Osteoblast (primary cell): ENCODE data around the gene PRR5. TPM values are rescaled to one million over a fixed set of nuclear protein-coding genes. Genes with fewer than 3 reads are reported as not detected.

Experiments used
- DNase-seq: peaks from one replicate; pipeline ENCODE4 v3.0.0; 2011; ENCODE audit warnings: low spot score, mixed read lengths; ENCODE audit not compliant: insufficient read length; ENCODE audit errors: missing footprints
- H2AFZ ChIP-seq: 2 replicates; pipeline ENCODE4 v1.6.0; 2011; ENCODE audit warnings: mild to moderate bottlenecking, low read length
- H3K27ac ChIP-seq: 2 replicates; pipeline ENCODE4 v1.5.1; 2011; ENCODE audit warnings: mild to moderate bottlenecking, low read depth, low read length, moderate library complexity
- H3K27me3 ChIP-seq: 2 replicates; pipeline ENCODE4 v1.6.0; 2012; ENCODE audit warnings: mild to moderate bottlenecking, control low read depth, inconsistent platforms, low read length, moderate library complexity; ENCODE audit not compliant: insufficient read depth
- H3K36me3 ChIP-seq: 2 replicates; pipeline ENCODE4 v1.5.1; 2011; ENCODE audit warnings: mild to moderate bottlenecking, low read length, control low read depth, moderate library complexity; ENCODE audit not compliant: insufficient read depth
- H3K4me1 ChIP-seq: 2 replicates; pipeline ENCODE4 v1.5.1; 2011; ENCODE audit warnings: mild to moderate bottlenecking, low read length, control low read depth, moderate library complexity; ENCODE audit not compliant: insufficient read depth
- H3K4me2 ChIP-seq: 2 replicates; pipeline ENCODE4 v1.6.0; 2011; ENCODE audit warnings: mild to moderate bottlenecking, low read length; ENCODE audit not compliant: insufficient read depth
- H3K4me3 ChIP-seq: fragments of 200-600 bp; sonication (generic); 3 replicates; pipeline ENCODE4 v1.5.1; 2012; ENCODE audit warnings: mild to moderate bottlenecking, low read length, inconsistent platforms; ENCODE audit not compliant: insufficient read depth
- H3K79me2 ChIP-seq: 2 replicates; pipeline ENCODE4 v1.6.0; 2012; ENCODE audit warnings: mild to moderate bottlenecking, low read length, control low read depth, inconsistent platforms; ENCODE audit not compliant: insufficient read depth
- H3K9me3 ChIP-seq: 2 replicates; pipeline ENCODE4 v1.5.1; 2011; ENCODE audit warnings: low read depth, low read length, control low read depth
- H4K20me1 ChIP-seq: 2 replicates; pipeline ENCODE4 v1.6.0; 2012; ENCODE audit warnings: mild to moderate bottlenecking, low read length, control low read depth; ENCODE audit not compliant: insufficient read depth
- CTCF ChIP-seq: IDR thresholded peaks from 2 replicates; pipeline ENCODE4 v1.5.1; 2011; ENCODE audit warnings: mild to moderate bottlenecking, low read depth, low read length, moderate library complexity; ENCODE audit errors: extremely low read depth
- total RNA-seq: library from RNA; depleted of rRNA; stranded (reverse); fragments of >200 nt; gene quantifications from 2 replicates; pipeline ENCODE4 v1.2.3, GENCODE V29; 2012

PRR5 gene
- total RNA-seq, 1 donor = 14.8 TPM

- Histone ChIP-seq H3K4me2 (no peak overlapping the region), H3K27me3 (peaks cover 4% of the 10 kb centered on the region), H3K4me3 (no peak overlapping the region), H3K9me3 (no peaks in the 10 kb centered on the region), H3K4me1 (peaks cover 11% of the 10 kb centered on the region), H2AFZ (no peak overlapping the region), H3K27ac (no peak overlapping the region), H3K36me3 (no peaks in the 10 kb centered on the region), H3K79me2 (no peaks in the 10 kb centered on the region), H4K20me1 (peaks cover 9% of the 10 kb centered on the region)
- DNase-seq = peak; percentile 75
- TF ChIP-seq CTCF = no peak
These were observed 31.6 kb downstream of the PRR5 start for GRCh38 chr22:44733426-44734106.

GRCh38 chr22:44734278-44734677 lies 32.3 kb downstream of the PRR5 start:
- H3K4me3 ChIP-seq = no peak overlapping the region
- DNase-seq = peak; percentile 72
- peaks cover 6% of the 10 kb centered on the region for H3K4me1 ChIP-seq
- no peak overlapping the region for H2AFZ ChIP-seq
- peaks cover 4% of the 10 kb centered on the region for H3K27me3 ChIP-seq
- H3K9me3 ChIP-seq = no peaks in the 10 kb centered on the region
- no peaks in the 10 kb centered on the region for H3K36me3 ChIP-seq
- H3K4me2 ChIP-seq = no peak overlapping the region
- no peak for TF ChIP-seq CTCF
- H3K79me2 ChIP-seq = no peaks in the 10 kb centered on the region
- peaks cover 9% of the 10 kb centered on the region for H4K20me1 ChIP-seq
- no peak overlapping the region for H3K27ac ChIP-seq

GRCh38 chr22:44734801-44735517 lies 33.0 kb downstream of the PRR5 start:
- H3K27ac ChIP-seq = no peak overlapping the region
- peaks cover 9% of the 10 kb centered on the region for H4K20me1 ChIP-seq
- no peaks in the 10 kb centered on the region for H3K79me2 ChIP-seq
- peaks cover 1% of the 10 kb centered on the region for H3K4me1 ChIP-seq
- no peaks in the 10 kb centered on the region for H3K36me3 ChIP-seq
- no peak overlapping the region for H3K4me2 ChIP-seq
- peaks cover 4% of the 10 kb centered on the region for H3K27me3 ChIP-seq
- no peaks in the 10 kb centered on the region for H3K9me3 ChIP-seq
- TF ChIP-seq CTCF = no peak
- DNase-seq = peak; percentile 85
- no peak overlapping the region for H2AFZ ChIP-seq
- H3K4me3 ChIP-seq = no peak overlapping the region

- peaks cover 9% of the 10 kb centered on the region for H4K20me1 ChIP-seq
- TF ChIP-seq CTCF = peak; percentile 89
- H3K4me2 ChIP-seq = no peak overlapping the region
- peak; percentile 98 for DNase-seq
- H3K4me1 ChIP-seq = peaks cover 2% of the 10 kb centered on the region
- H3K79me2 ChIP-seq = no peaks in the 10 kb centered on the region
- H3K36me3 ChIP-seq = no peaks in the 10 kb centered on the region
- H3K4me3 ChIP-seq = no peak overlapping the region
- no peak overlapping the region for H2AFZ ChIP-seq
- H3K9me3 ChIP-seq = no peaks in the 10 kb centered on the region
- H3K27ac ChIP-seq = no peak overlapping the region
- peaks cover 4% of the 10 kb centered on the region for H3K27me3 ChIP-seq
These were observed 33.8 kb downstream of the PRR5 start for GRCh38 chr22:44735518-44736428.
